ENCODE data around the gene CCDC187.

DNA sequence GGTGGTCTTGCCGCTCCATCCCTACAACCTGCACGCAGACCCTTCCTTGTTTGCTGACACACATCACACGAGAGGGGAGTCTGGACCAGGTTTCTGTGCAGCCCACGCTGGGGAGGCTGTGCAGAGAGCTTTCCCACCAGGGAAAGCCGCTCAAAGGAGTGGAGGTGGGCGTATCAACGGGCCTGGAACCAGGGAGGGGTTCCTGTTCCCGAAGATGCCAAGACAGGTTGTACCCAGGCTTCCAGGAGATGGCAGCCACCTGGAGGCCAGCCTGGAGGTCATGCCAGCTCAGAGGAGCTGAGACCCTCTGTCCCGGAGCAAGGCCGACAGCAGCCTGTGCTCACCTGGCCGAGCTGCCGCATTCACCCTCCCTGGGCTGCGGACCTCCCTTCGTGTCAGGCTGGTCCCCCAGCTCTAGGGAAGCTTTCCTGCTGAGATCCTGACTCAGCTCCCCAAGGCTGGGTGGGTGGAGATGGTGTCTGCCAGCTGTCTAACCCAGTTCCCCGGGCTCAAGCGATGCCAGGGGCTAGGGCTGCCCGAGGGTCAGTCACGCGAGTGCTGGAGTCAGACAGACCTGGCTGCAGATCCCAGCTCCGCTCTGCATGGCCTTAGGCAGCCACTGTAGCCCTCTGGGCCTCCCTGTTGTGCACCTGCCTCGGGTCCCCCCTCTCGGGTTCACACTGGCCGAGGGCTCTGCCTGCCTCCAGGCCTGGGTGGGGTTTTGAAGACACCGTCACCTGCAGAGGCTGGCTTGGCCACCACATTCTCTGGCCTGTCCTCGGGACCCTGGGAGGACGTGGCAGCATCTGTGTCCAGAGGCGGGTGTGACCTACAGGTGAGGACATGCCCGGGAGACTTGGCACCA, 29.7 kb downstream of the CCDC187 start:
- TF ChIP-seq, protein P1, sequence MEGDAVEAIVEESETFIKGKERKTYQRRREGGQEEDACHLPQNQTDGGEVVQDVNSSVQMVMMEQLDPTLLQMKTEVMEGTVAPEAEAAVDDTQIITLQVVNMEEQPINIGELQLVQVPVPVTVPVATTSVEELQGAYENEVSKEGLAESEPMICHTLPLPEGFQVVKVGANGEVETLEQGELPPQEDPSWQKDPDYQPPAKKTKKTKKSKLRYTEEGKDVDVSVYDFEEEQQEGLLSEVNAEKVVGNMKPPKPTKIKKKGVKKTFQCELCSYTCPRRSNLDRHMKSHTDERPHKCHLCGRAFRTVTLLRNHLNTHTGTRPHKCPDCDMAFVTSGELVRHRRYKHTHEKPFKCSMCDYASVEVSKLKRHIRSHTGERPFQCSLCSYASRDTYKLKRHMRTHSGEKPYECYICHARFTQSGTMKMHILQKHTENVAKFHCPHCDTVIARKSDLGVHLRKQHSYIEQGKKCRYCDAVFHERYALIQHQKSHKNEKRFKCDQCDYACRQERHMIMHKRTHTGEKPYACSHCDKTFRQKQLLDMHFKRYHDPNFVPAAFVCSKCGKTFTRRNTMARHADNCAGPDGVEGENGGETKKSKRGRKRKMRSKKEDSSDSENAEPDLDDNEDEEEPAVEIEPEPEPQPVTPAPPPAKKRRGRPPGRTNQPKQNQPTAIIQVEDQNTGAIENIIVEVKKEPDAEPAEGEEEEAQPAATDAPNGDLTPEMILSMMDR (conservative IDR thresholded peaks at IDR 0.05; ENCODE audit: low read depth, low read length) = no peak
- TF ChIP-seq RFX5 (IDR thresholded peaks at IDR 0.05; ENCODE audit: low read depth, low read length) (no peak), POLR2A (IDR thresholded peaks at IDR 0.05; ENCODE audit: low read depth, low read length) (no peak), MXI1 (IDR thresholded peaks at IDR 0.05; ENCODE audit: borderline replicate concordance, low read depth, low read length) (no peak), FOS (IDR thresholded peaks at IDR 0.05; ENCODE audit: low read depth, low read length) (no peak), MAZ (IDR thresholded peaks at IDR 0.05; ENCODE audit: borderline replicate concordance, low read depth, low read length) (no peak), CEBPB (IDR thresholded peaks at IDR 0.05; ENCODE audit: low read depth, low read length) (no peak)
- TF ChIP-seq, protein P2, sequence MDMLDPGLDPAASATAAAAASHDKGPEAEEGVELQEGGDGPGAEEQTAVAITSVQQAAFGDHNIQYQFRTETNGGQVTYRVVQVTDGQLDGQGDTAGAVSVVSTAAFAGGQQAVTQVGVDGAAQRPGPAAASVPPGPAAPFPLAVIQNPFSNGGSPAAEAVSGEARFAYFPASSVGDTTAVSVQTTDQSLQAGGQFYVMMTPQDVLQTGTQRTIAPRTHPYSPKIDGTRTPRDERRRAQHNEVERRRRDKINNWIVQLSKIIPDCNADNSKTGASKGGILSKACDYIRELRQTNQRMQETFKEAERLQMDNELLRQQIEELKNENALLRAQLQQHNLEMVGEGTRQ (IDR thresholded peaks at IDR 0.05; ENCODE audit: low read depth, low read length) = no peak
- TF ChIP-seq, protein P3, sequence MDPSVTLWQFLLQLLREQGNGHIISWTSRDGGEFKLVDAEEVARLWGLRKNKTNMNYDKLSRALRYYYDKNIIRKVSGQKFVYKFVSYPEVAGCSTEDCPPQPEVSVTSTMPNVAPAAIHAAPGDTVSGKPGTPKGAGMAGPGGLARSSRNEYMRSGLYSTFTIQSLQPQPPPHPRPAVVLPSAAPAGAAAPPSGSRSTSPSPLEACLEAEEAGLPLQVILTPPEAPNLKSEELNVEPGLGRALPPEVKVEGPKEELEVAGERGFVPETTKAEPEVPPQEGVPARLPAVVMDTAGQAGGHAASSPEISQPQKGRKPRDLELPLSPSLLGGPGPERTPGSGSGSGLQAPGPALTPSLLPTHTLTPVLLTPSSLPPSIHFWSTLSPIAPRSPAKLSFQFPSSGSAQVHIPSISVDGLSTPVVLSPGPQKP (IDR thresholded peaks at IDR 0.05; ENCODE audit: borderline replicate concordance, low read depth, low read length) = no peak
